ENCODE measurements around the gene CDKN1A.
"Not testable (repeated sequence)": the region's sequence is repeated elsewhere in the genome, so short reads cannot be mapped to it uniquely, and the experiment has no call there.

The CDKN1A gene

GRCh38 chr6:36721369-36722140, 43.0 kb downstream of the CDKN1A start:
- DNase-seq (ENCODE audit: low read depth) = no peak

DNA sequence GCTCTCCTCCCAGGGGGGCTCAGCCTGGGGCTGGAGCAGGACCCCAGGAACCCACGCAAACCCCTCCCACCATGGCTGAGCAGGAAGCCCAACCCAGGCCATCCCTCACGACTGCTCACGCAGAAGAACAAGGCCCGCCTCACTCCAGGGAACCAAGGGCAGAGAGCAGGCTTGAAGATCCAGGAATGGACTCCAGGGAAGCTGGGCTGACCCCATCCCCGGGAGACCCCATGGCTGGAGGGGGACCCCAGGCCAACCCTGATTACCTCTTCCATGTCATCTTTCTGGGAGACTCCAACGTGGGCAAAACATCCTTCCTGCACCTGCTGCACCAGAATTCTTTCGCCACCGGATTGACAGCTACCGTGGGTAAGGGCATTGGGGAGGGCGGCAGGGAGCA, 43.9 kb downstream of the CDKN1A start:
- DNase-seq (ENCODE audit: low read depth) = no peak

DNA sequence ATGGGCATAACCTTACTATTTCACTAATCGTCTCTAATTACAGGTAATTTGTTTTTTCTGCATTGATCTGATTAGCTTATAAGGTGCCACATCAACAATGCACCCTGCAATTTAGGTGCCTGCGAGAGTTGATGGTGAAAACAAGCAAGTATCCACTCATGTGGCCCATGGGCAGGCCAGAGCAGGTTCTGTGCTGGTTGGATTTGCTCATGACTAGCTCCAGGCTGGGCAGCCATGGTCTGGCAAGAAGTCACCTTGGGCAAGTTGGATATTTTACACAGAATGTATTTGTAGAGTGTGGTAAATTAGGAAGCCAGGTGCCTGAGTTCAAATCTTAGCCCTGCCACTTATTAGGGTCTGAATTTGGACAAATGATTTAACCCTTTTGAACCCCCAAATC, 44.4 kb downstream of the CDKN1A start:
- DNase-seq (ENCODE audit: low read depth) = no peak

DNA sequence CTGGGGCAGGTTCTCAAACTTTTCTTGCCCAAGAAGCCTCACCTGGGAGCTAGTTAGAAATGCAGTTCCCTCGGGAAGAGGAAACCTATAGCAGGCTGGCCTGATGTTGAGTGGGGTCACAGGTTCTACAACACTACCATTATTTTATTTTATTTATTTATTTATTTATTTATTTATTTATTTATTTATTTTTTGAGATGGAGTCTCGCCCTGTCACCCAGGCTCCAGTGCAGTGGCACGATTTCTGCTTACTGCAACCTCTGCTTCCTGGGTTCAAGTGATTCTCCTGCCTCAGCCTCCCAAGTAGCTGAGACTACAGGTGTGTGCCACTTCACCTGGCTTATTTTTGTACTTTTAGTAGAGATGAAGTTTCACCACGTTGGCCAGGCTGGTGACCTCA, 45.5 kb downstream of the CDKN1A start:
- not testable (repeated sequence) for DNase-seq (ENCODE audit: low read depth)

DNA sequence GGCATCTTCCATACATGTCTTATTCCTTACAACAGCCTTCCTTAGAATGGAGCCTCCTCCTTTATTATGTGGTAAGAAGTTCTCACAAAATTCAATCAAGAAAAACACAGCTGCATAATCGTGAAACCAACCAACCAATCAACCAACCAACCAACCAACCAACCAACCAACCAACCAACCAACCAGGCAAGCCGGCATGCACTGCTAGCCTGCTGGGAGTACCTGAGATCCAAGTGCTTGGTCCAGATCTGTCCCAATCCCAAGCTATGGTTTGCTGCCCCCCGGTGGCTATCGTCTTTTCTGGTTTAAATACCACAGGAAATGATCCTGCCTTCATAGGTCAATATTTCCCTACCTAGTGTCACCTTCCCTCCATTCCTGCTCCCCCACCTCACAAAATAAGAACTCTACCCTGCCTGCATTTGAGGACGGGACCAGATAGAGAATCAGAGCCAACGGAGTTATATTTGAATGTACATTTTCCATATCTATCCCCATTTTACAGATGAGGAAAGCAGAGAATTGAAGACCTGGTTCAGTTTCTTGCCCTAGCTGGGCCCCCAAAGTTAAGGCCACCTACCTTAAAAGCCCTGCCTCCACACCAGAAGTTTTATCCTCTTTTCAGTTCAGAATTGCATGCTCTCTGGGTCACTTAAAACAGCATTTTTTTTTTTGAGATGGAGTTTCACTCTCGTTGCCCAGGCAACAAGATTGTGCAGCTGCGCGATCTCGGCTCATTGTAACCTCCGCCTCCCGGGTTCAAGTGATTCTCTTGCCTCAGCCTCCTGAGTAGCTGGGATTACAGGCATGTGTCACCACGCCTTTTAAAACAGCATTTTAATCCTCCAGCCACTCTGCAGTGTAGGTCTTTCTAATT, 46.2 kb downstream of the CDKN1A start:
- DNase-seq (ENCODE audit: low read depth) = peak; percentile 45

GRCh38 chr6:36725581-36725980, 47.1 kb downstream of the CDKN1A start:
- DNase-seq (ENCODE audit: low read depth) = no peak

- no peak for DNase-seq (ENCODE audit: low read depth)
These were observed 49.0 kb downstream of the CDKN1A start for GRCh38 chr6:36727505-36728021.

- no peak for DNase-seq (ENCODE audit: low read depth)
These were observed 50.0 kb downstream of the CDKN1A start for GRCh38 chr6:36728289-36729160.

- no peak for DNase-seq (ENCODE audit: low read depth)
These were observed 50.6 kb downstream of the CDKN1A start for GRCh38 chr6:36729161-36729524.

- DNase-seq (ENCODE audit: low read depth) = no peak
These were observed 52.2 kb downstream of the CDKN1A start for GRCh38 chr6:36730424-36731380.

- no peak for DNase-seq (ENCODE audit: low read depth)
These were observed 53.3 kb downstream of the CDKN1A start for GRCh38 chr6:36731622-36732310.

DNA sequence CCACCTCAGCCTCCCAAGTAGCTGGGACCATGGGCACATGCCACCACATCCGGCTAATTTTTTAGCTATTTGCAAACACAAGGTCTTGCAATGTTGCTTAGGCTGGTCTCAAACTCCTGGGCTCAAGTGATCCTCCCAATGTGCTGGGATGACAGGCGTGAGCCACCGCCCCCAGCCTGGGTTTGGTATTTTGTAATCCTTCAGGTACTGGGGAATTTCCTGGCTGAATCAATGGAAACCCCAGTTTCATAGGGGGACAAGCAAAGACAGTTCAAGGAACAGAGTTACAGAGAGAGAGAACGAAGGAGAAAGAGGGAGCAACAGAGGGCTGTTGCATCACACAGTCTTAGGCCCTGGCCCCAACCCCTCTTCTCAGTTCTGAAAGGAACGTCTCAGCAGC, 54.8 kb downstream of the CDKN1A start:
- DNase-seq (ENCODE audit: low read depth) = no peak

DNA sequence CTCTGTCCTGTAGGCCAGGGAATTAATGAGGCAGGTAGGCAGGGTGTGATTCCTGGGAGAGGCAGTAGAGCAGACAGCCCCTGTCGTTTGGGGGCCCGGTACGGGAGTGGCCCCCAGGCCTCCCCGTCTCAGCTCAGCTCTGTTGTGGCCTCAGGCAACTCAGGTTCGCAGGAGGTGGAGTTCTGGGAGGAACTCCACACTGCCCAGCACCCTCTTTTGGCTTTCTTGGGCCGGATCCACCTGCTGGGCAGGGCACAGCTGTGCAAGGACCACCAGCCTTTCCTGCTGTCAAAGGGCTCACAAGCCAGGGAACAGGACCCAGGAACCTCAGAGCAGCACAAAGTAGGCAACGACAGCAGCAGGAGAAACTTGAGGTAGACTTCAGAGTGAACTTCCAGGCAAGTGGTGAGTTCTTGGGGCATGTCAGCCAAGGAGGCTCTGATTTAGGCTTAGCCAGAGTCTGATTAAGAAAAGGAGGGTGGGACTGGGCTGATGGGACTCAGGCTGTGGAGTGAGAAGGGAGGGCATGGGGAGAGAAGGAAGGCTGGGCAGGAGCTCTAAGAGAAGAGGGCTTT, 56.1 kb downstream of the CDKN1A start:
- no peak for DNase-seq (ENCODE audit: low read depth)

GRCh38 chr6:36735110-36736071, 56.9 kb downstream of the CDKN1A start:
- DNase-seq (ENCODE audit: low read depth) = no peak

Measured in stimulated activated CD8-positive, alpha-beta memory T cell treated with anti-CD3 and anti-CD28 coated beads, Interleukin-7, amount 100 ng/mL, for 24 hours (primary cell).